ENCODE data around the gene PRR16.

GRCh38 chr5:120644516-120644915 is 180.4 kb downstream of the PRR16 start:
- TF ChIP-seq POLR2A (IDR thresholded peaks at IDR 0.05) (no peak), CTCF (IDR thresholded peaks at IDR 0.05) (no peak)

Measured in esophagus squamous epithelium (tissue), 4 donors.